ENCODE data around the gene CCDC33.

GRCh38 chr15:74367296-74367854, 131.2 kb downstream of the CCDC33 start, which contains the start of gene CYP11A1:
- TF ChIP-seq CTCF (IDR thresholded peaks at IDR 0.05) (no peak), POLR2A (IDR thresholded peaks at IDR 0.05) (no peak)
